Measurements from ENCODE around the gene ZFP3. TPM values are rescaled to one million over a fixed set of nuclear protein-coding genes. Genes with fewer than 3 reads are reported as not detected.
"Not testable (repeated sequence)": the region's sequence is repeated elsewhere in the genome, so short reads cannot be mapped to it uniquely, and the experiment has no call there.

The ZFP3 gene
- total RNA-seq, 2 experiments from 2014 or later = 0.62 to 0.83 TPM

GRCh38 chr17:5136580-5137412 is 58.5 kb downstream of the ZFP3 start:
- CTCF ChIA-PET; intact Hi-C loops (cut with micrococcal nuclease); H3K4me1 Mint-ChIP-seq (ENCODE audit: low read depth); H3K4me3 Mint-ChIP-seq; H3K27ac Mint-ChIP-seq; H3K27me3 Mint-ChIP-seq (ENCODE audit: low read depth); H3K36me3 Mint-ChIP-seq (ENCODE audit: low read depth); DNase-seq; H3K9me3 Mint-ChIP-seq: not testable (repeated sequence)

GRCh38 chr17:5137511-5138197 is 59.4 kb downstream of the ZFP3 start:
- H3K4me1 Mint-ChIP-seq (ENCODE audit: low read depth); H3K36me3 Mint-ChIP-seq (ENCODE audit: low read depth); H3K27ac Mint-ChIP-seq; intact Hi-C loops (cut with micrococcal nuclease); CTCF ChIA-PET; H3K27me3 Mint-ChIP-seq (ENCODE audit: low read depth); H3K4me3 Mint-ChIP-seq; H3K9me3 Mint-ChIP-seq; DNase-seq: not testable (repeated sequence)

DNA sequence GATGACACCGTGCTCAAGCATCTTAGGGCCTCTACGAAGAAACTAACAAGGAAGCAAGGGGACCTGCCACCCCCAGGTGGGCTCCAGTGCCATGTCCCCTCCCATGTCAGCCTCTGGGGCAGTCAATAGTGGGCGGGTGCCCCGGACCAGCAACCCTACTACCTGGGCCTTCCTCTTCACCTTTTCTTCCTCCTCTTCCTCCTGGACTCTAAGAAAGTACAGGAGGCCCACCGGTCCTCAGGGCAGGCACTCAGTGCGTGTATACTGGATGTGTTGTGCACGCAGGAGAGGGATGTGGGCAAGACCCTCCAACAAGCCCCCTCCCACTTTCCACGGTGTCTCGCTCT is 59.9 kb downstream of the ZFP3 start:
- CTCF ChIA-PET = not testable (repeated sequence)

DNA sequence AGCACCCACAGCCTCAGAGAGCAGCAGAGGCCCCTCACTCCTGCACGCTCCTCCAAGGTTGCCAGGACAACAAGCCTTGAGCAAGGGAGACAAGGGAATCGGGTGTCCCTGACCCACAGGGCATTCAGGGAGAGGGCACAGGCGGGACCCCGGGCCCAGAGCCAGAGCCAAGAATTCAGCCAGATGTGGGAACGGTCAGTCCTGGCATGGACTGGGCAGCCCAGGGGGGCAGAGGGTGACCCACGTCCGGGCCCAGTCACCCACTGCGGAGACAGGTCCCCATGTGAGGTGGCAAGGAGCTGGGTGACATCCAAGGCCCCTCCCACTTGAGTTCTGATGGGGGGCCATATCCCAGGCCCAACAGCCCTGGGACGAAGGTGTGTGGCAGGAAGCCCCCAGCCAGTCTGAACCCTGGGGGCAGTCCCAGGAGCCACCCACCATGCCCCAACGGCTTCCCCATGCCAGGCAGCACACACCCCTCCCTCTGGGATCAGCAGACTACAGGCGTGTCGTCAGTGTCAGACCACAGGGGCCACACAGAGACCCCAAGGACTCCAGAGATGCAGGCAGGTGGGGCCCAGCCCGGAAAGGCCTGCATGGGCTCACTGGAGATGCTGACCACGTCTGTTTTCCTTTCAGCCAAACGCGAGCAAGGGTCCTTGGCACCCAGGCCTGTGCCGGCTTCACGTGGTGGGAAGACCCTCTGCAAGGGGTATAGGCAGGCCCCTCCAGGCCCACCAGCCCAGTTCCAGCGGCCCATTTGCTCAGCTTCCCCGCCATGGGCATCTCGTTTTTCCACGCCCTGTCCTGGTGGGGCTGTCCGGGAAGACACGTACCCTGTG is 60.6 kb downstream of the ZFP3 start:
- intact Hi-C loops (cut with micrococcal nuclease) = no loop called here
- no peak overlapping the region for H3K27ac Mint-ChIP-seq
- no peaks in the 10 kb centered on the region for H3K36me3 Mint-ChIP-seq (ENCODE audit: low read depth)
- no peaks in the 10 kb centered on the region for H3K27me3 Mint-ChIP-seq (ENCODE audit: low read depth)
- CTCF ChIA-PET = no interaction called here
- no peak overlapping the region for H3K4me3 Mint-ChIP-seq
- H3K9me3 Mint-ChIP-seq = no peaks in the 10 kb centered on the region
- no peaks in the 10 kb centered on the region for H3K4me1 Mint-ChIP-seq (ENCODE audit: low read depth)
- DNase-seq = no peak

More for the DNA sequence above, 59.9 kb downstream of the ZFP3 start:
- H3K4me1 Mint-ChIP-seq (ENCODE audit: low read depth); DNase-seq; intact Hi-C loops (cut with micrococcal nuclease); H3K9me3 Mint-ChIP-seq; H3K27me3 Mint-ChIP-seq (ENCODE audit: low read depth); H3K27ac Mint-ChIP-seq; H3K4me3 Mint-ChIP-seq; H3K36me3 Mint-ChIP-seq (ENCODE audit: low read depth): not testable (repeated sequence)

GRCh38 chr17:5139458-5139732 is 61.1 kb downstream of the ZFP3 start:
- H3K27ac Mint-ChIP-seq = no peak overlapping the region
- no peaks in the 10 kb centered on the region for H3K27me3 Mint-ChIP-seq (ENCODE audit: low read depth)
- no peaks in the 10 kb centered on the region for H3K9me3 Mint-ChIP-seq
- no peaks in the 10 kb centered on the region for H3K4me1 Mint-ChIP-seq (ENCODE audit: low read depth)
- CTCF ChIA-PET = no interaction called here
- intact Hi-C loops (cut with micrococcal nuclease) = no loop called here
- H3K4me3 Mint-ChIP-seq = no peak overlapping the region
- no peak for DNase-seq
- H3K36me3 Mint-ChIP-seq (ENCODE audit: low read depth) = no peaks in the 10 kb centered on the region

- H3K4me1 Mint-ChIP-seq (ENCODE audit: low read depth); H3K27ac Mint-ChIP-seq; CTCF ChIA-PET; intact Hi-C loops (cut with micrococcal nuclease); H3K27me3 Mint-ChIP-seq (ENCODE audit: low read depth); H3K9me3 Mint-ChIP-seq; H3K36me3 Mint-ChIP-seq (ENCODE audit: low read depth); H3K4me3 Mint-ChIP-seq; DNase-seq: not testable (repeated sequence)
Observed at GRCh38 chr17:5142877-5143276, 64.6 kb downstream of the ZFP3 start.

Other genes starting within 250 kb of the ZFP3 start
- gene MINK1, start 245.1 kb upstream of the ZFP3 start, total RNA-seq = 10 to 100 TPM; 49.1 to 50.4 TPM
- 1 to 10 TPM; 1.9 TPM for gene C17orf107, start 178.9 kb upstream of the ZFP3 start, total RNA-seq
- under 1 TPM; 0.22 to 0.38 TPM for gene CHRNE, start 175.4 kb upstream of the ZFP3 start, total RNA-seq
- gene GP1BA, start 146.2 kb upstream of the ZFP3 start, total RNA-seq = not detected
- 10 to 100 TPM; 63.8 to 65.2 TPM for gene SLC25A11, start 138.4 kb upstream of the ZFP3 start, total RNA-seq
- 100 to 1,000 TPM; 133 to 140 TPM for gene RNF167, start 138.2 kb upstream of the ZFP3 start, total RNA-seq
- gene PFN1, start 129.9 kb upstream of the ZFP3 start, total RNA-seq = 1,000 to 10,000 TPM; 1,812 to 1,876 TPM
- gene ENO3, start 127.3 kb upstream of the ZFP3 start, total RNA-seq = 10 to 100 TPM; 26.7 to 28.9 TPM
- 10 to 100 TPM; 68.6 to 70.2 TPM for gene SPAG7, start 110.7 kb upstream of the ZFP3 start, total RNA-seq
- gene CAMTA2, start 90.8 kb upstream of the ZFP3 start, total RNA-seq = 10 to 100 TPM; 79.1 to 79.5 TPM
- gene INCA1, start 80.9 kb upstream of the ZFP3 start, total RNA-seq = under 1 TPM; 0.21 to 0.54 TPM
- 10 to 100 TPM; 30.5 to 31.1 TPM for gene KIF1C, start 80.5 kb upstream of the ZFP3 start, total RNA-seq
- gene SLC52A1, start 43.0 kb upstream of the ZFP3 start, total RNA-seq = under 1 TPM; 0.12 to 0.19 TPM
- 1 to 10 TPM; 9.1 to 9.5 TPM for gene ZNF232, start 33.4 kb downstream of the ZFP3 start, total RNA-seq
- gene USP6, start 37.6 kb downstream of the ZFP3 start, total RNA-seq = under 1 TPM in 1 of 2 experiments, not detected in 1; 0.05 TPM
- gene ZNF594, start 113.4 kb downstream of the ZFP3 start, total RNA-seq = 1 to 10 TPM; 3.9 to 4.1 TPM
- gene SCIMP, start 156.4 kb downstream of the ZFP3 start, total RNA-seq = not detected
- 10 to 100 TPM; 57.9 to 59.3 TPM for gene RABEP1, start 203.8 kb downstream of the ZFP3 start, total RNA-seq